Measurements from ENCODE around the gene STRC.
"Not testable (repeated sequence)": the region's sequence is repeated elsewhere in the genome, so short reads cannot be mapped to it uniquely, and the experiment has no call there.

The STRC gene

GRCh38 chr15:43563793-43564192, 54.8 kb downstream of the STRC start:
- not testable (repeated sequence) for DNase-seq (ENCODE audit: low read depth)

- DNase-seq (ENCODE audit: low read depth), result not testable (repeated sequence)
Measured at GRCh38 chr15:43562753-43563152, 55.8 kb downstream of the STRC start.

- DNase-seq (ENCODE audit: low read depth), result no peak
Measured at GRCh38 chr15:43552986-43553385, 65.6 kb downstream of the STRC start.

- no peak for DNase-seq (ENCODE audit: low read depth)
Measured at GRCh38 chr15:43552256-43552655, 66.3 kb downstream of the STRC start.

GRCh38 chr15:43550527-43551363, 67.9 kb downstream of the STRC start:
- DNase-seq (ENCODE audit: low read depth), result peak; percentile 79

All from EH (cell line).